ENCODE results near the gene PTPRG. TPM values are rescaled to one million over a fixed set of nuclear protein-coding genes. Genes with fewer than 3 reads are reported as not detected.

The PTPRG gene
- total RNA-seq, 4 donors from 2014 or later: 8.4 to 37.3 (median 14.9) TPM

- H3K4me3 ChIP-seq (ENCODE audit: low read depth, poor library complexity, severe bottlenecking): no peak overlapping the region
- DNase-seq (ENCODE audit: low spot score in 2 of 2): no peak
- 84 to 88% methylated on average over 11 of the region's 11 CpGs for WGBS, 2 donors
- intact Hi-C loops (cut with DNase I; ENCODE audit: low total_unique reads): no loop called here
- TF ChIP-seq POLR2A (IDR thresholded peaks at IDR 0.05): no peak
- no peak for TF ChIP-seq CTCF (IDR thresholded peaks at IDR 0.05)
These were observed 313.9 kb downstream of the PTPRG start for GRCh38 chr3:61875046-61875844.

GRCh38 chr3:61875976-61876671 is 314.8 kb downstream of the PTPRG start:
- no peak overlapping the region for H3K4me3 ChIP-seq (ENCODE audit: low read depth, poor library complexity, severe bottlenecking)
- WGBS, 2 donors: 78 to 82% methylated on average over 4 of the region's 4 CpGs
- no peak for DNase-seq (ENCODE audit: low spot score in 2 of 2)
- TF ChIP-seq POLR2A (IDR thresholded peaks at IDR 0.05) (no peak), CTCF (IDR thresholded peaks at IDR 0.05) (no peak)
- intact Hi-C loops (cut with DNase I; ENCODE audit: low total_unique reads): no loop called here

GRCh38 chr3:61876797-61877196 is 315.4 kb downstream of the PTPRG start:
- intact Hi-C loops (cut with DNase I; ENCODE audit: low total_unique reads): no loop called here
- no peak for DNase-seq (ENCODE audit: low spot score in 2 of 2)
- 61 to 64% methylated on average over 2 of the region's 2 CpGs for WGBS, 2 donors
- H3K4me3 ChIP-seq (ENCODE audit: low read depth, poor library complexity, severe bottlenecking): no peak overlapping the region
- TF ChIP-seq POLR2A (IDR thresholded peaks at IDR 0.05): no peak
- TF ChIP-seq CTCF (IDR thresholded peaks at IDR 0.05): no peak

- WGBS, 2 donors: 68 to 76% methylated on average over 6 of the region's 6 CpGs
- no peak for DNase-seq (ENCODE audit: low spot score in 2 of 2)
- no peak overlapping the region for H3K4me3 ChIP-seq (ENCODE audit: low read depth, poor library complexity, severe bottlenecking)
- intact Hi-C loops (cut with DNase I; ENCODE audit: low total_unique reads): no loop called here
- TF ChIP-seq CTCF (IDR thresholded peaks at IDR 0.05) (no peak), POLR2A (IDR thresholded peaks at IDR 0.05) (no peak)
These were observed 316.2 kb downstream of the PTPRG start for GRCh38 chr3:61877359-61878138.

GRCh38 chr3:61882253-61882652 is 320.9 kb downstream of the PTPRG start:
- TF ChIP-seq POLR2A (IDR thresholded peaks at IDR 0.05) (no peak), CTCF (IDR thresholded peaks at IDR 0.05) (no peak)

More at GRCh38 chr3:61882253-61882652, 320.9 kb downstream of the PTPRG start:
- intact Hi-C loops (cut with DNase I; ENCODE audit: low total_unique reads): no loop called here
- DNase-seq (ENCODE audit: low spot score in 2 of 2): no peak
- no peak overlapping the region for H3K4me3 ChIP-seq (ENCODE audit: low read depth, poor library complexity, severe bottlenecking)
